ENCODE results near the gene CHPT1.

The CHPT1 gene

GRCh38 chr12:101722392-101722791 lies 25.0 kb downstream of the CHPT1 start:
- Histone ChIP-seq H3K9me3 (ENCODE audit: insufficient read depth, low read depth, low read length) (no peaks in the 10 kb centered on the region), H3K27me3 (ENCODE audit: insufficient read depth, low read length, poor library complexity, severe bottlenecking) (no peaks in the 10 kb centered on the region), H3K4me2 (ENCODE audit: low read depth, low read length, poor library complexity, severe bottlenecking) (no peak overlapping the region), H2AFZ (ENCODE audit: low read length) (no peak overlapping the region), H3K4me3 (ENCODE audit: low read length, poor library complexity, severe bottlenecking) (no peak overlapping the region), H3K79me2 (ENCODE audit: insufficient read depth, low read length) (no peaks in the 10 kb centered on the region), H3K9me2 (replicated peaks; ENCODE audit: low read depth, low read length) (no peaks in the 10 kb centered on the region), H4K20me1 (ENCODE audit: insufficient read depth, low read length, poor library complexity, severe bottlenecking) (no peaks in the 10 kb centered on the region), H3F3A (ENCODE audit: low read depth) (no peaks in the 10 kb centered on the region), H3K9ac (ENCODE audit: low read depth, low read length, poor library complexity, severe bottlenecking) (no peak overlapping the region), H3K36me3 (ENCODE audit: insufficient read depth, low read length) (peaks cover 49% of the 10 kb centered on the region), H3K4me1 (ENCODE audit: insufficient read depth, low read length, poor library complexity, severe bottlenecking) (no peaks in the 10 kb centered on the region)
- TF ChIP-seq EZH2phosphoT487 (IDR thresholded peaks at IDR 0.05; ENCODE audit: borderline replicate concordance) (no peak), CTCF (conservative IDR thresholded peaks at IDR 0.05; ENCODE audit: low read length) (no peak)

GRCh38 chr12:101727098-101727497 lies 29.7 kb downstream of the CHPT1 start:
- Histone ChIP-seq H4K20me1 (ENCODE audit: insufficient read depth, low read length, poor library complexity, severe bottlenecking) (no peaks in the 10 kb centered on the region), H3K36me3 (ENCODE audit: insufficient read depth, low read length) (peaks cover 40% of the 10 kb centered on the region), H3K9me3 (ENCODE audit: insufficient read depth, low read depth, low read length) (no peaks in the 10 kb centered on the region), H3K4me2 (ENCODE audit: low read depth, low read length, poor library complexity, severe bottlenecking) (no peak overlapping the region), H3K4me3 (ENCODE audit: low read length, poor library complexity, severe bottlenecking) (no peak overlapping the region), H3K9ac (ENCODE audit: low read depth, low read length, poor library complexity, severe bottlenecking) (no peak overlapping the region), H3K79me2 (ENCODE audit: insufficient read depth, low read length) (no peaks in the 10 kb centered on the region), H3F3A (ENCODE audit: low read depth) (no peaks in the 10 kb centered on the region), H3K4me1 (ENCODE audit: insufficient read depth, low read length, poor library complexity, severe bottlenecking) (no peaks in the 10 kb centered on the region), H2AFZ (ENCODE audit: low read length) (no peak overlapping the region), H3K9me2 (replicated peaks; ENCODE audit: low read depth, low read length) (no peaks in the 10 kb centered on the region), H3K27me3 (ENCODE audit: insufficient read depth, low read length, poor library complexity, severe bottlenecking) (no peaks in the 10 kb centered on the region)
- no peak for TF ChIP-seq EZH2phosphoT487 (IDR thresholded peaks at IDR 0.05; ENCODE audit: borderline replicate concordance)
- TF ChIP-seq CTCF (conservative IDR thresholded peaks at IDR 0.05; ENCODE audit: low read length): no peak

GRCh38 chr12:101729842-101730241 lies 32.4 kb downstream of the CHPT1 start:
- no peaks in the 10 kb centered on the region for H3K79me2 ChIP-seq (ENCODE audit: insufficient read depth, low read length)
- TF ChIP-seq CTCF (conservative IDR thresholded peaks at IDR 0.05; ENCODE audit: low read length) (no peak), EZH2phosphoT487 (IDR thresholded peaks at IDR 0.05; ENCODE audit: borderline replicate concordance) (no peak)
- H4K20me1 ChIP-seq (ENCODE audit: insufficient read depth, low read length, poor library complexity, severe bottlenecking): no peaks in the 10 kb centered on the region

More at GRCh38 chr12:101729842-101730241, 32.4 kb downstream of the CHPT1 start:
- Histone ChIP-seq H3K9ac (ENCODE audit: low read depth, low read length, poor library complexity, severe bottlenecking) (no peak overlapping the region), H3K9me2 (replicated peaks; ENCODE audit: low read depth, low read length) (no peaks in the 10 kb centered on the region), H2AFZ (ENCODE audit: low read length) (no peak overlapping the region), H3K36me3 (ENCODE audit: insufficient read depth, low read length) (peaks cover 28% of the 10 kb centered on the region; the same call in 1 of the 2 replicates), H3K4me1 (ENCODE audit: insufficient read depth, low read length, poor library complexity, severe bottlenecking) (no peaks in the 10 kb centered on the region), H3F3A (ENCODE audit: low read depth) (no peaks in the 10 kb centered on the region), H3K9me3 (ENCODE audit: insufficient read depth, low read depth, low read length) (no peaks in the 10 kb centered on the region), H3K4me2 (ENCODE audit: low read depth, low read length, poor library complexity, severe bottlenecking) (no peak overlapping the region), H3K27me3 (ENCODE audit: insufficient read depth, low read length, poor library complexity, severe bottlenecking) (no peaks in the 10 kb centered on the region), H3K4me3 (ENCODE audit: low read length, poor library complexity, severe bottlenecking) (no peak overlapping the region)
